K562 (cell line): Measurements from ENCODE around the gene BBX. TPM values are rescaled to one million over a fixed set of nuclear protein-coding genes. Genes with fewer than 3 reads are reported as not detected.

Experiments
- ATAC-seq: fragments of 200-7000 bp; cut with Tn5 transposase; 3 replicates; pipeline ENCODE4 v1.9.1; 2020; ENCODE audit warnings: moderate library complexity
- BruUV-seq: library from RNA; stranded (reverse); fragments of 400-500 nt; replicated peaks from 2 replicates; lab custom pipeline; 2021; lab: Mats Ljungman, UMichigan
- CTCF ChIA-PET: fragments of 300-600 bp; formaldehyde crosslinking; extraction: SDS; loops from one replicate; lab custom pipeline; 2021; ENCODE audit warnings: low intra/inter-chr PET ratio; lab: Yijun Ruan, JAX
- POLR2A ChIA-PET: fragments of 300-600, 350-650 bp; sonication (Branson Sonifier 250); formaldehyde crosslinking; extraction: SDS; loops from one replicate; lab custom pipeline; 2021; ENCODE audit warnings: antibody characterized with exemption, inconsistent platforms; lab: Yijun Ruan, JAX
- DNase-seq, 4 experiments: peaks; one replicate each; pipeline versions ENCODE4 v3.0.0 to v3.0.0-alpha.2; 2011 to 2018; ENCODE audit warnings: low spot score in 3 of 4, mixed read lengths in 3 of 4; ENCODE audit errors: extremely low read depth in 1 of 4
- FAIRE-seq: peaks from 2 replicates; lab custom pipeline; 2011; peaks lifted over from hg19 to GRCh38; lab: Jason Lieb, UNC
- H2AFZ ChIP-seq: 2 replicates; pipeline ENCODE4 v1.6.0; 2011; ENCODE audit warnings: low read depth, low read length, control low read depth, inconsistent platforms
- H3K27ac ChIP-seq: fragments of 200-600 bp; 3 replicates; pipeline ENCODE4 v1.8.0; 2011; ENCODE audit warnings: low read depth, mild to moderate bottlenecking, control low read depth, inconsistent platforms, low read length, moderate library complexity, mixed read lengths; ENCODE audit errors: extremely low read depth
- H3K27me3 ChIP-seq, 2 experiments: fragments of 300-600 bp in 1 of 2; 2 replicates in 1 of 2; 3 replicates in 1 of 2; pipeline versions ENCODE4 v1.6.0 to v1.8.0; 2011; ENCODE audit warnings: inconsistent platforms in 2 of 2, low read length in 2 of 2, mild to moderate bottlenecking in 1 of 2, mixed read lengths in 1 of 2, moderate library complexity in 1 of 2; ENCODE audit not compliant: control insufficient read depth in 2 of 2, insufficient read depth in 2 of 2
- H3K36me3 ChIP-seq: fragments of 300-600 bp; 3 replicates; pipeline ENCODE4 v1.8.0; 2011; ENCODE audit warnings: mild to moderate bottlenecking, low read length, inconsistent platforms; ENCODE audit not compliant: control insufficient read depth, insufficient read depth
- H3K4me1 ChIP-seq, 2 experiments: fragments of 200-600 bp in 1 of 2; replicated peaks in 1 of 2; 2 replicates in 1 of 2; 3 replicates in 1 of 2; pipeline versions ENCODE4 v1.5.1 to v1.8.0; 2011; ENCODE audit warnings: inconsistent platforms in 2 of 2, low read length in 2 of 2, mild to moderate bottlenecking in 1 of 2, mixed read lengths in 1 of 2, moderate library complexity in 1 of 2; ENCODE audit not compliant: control insufficient read depth in 2 of 2, insufficient read depth in 2 of 2
- H3K4me2 ChIP-seq: 2 replicates; pipeline ENCODE4 v1.6.1; 2011; ENCODE audit warnings: low read length, control low read depth, inconsistent platforms, mixed read lengths; ENCODE audit not compliant: insufficient read depth
- H3K4me3 ChIP-seq: fragments of 200-600 bp; sonication (generic), shearing (Covaris generic); 2 replicates; pipeline ENCODE4 v1.5.1; 2016; ENCODE audit warnings: control low read depth, inconsistent platforms
- H3K79me2 ChIP-seq: fragments of 200-600 bp; 3 replicates; pipeline ENCODE4 v1.8.0; 2011; ENCODE audit warnings: low read length, inconsistent platforms; ENCODE audit not compliant: control insufficient read depth, insufficient read depth
- H3K9ac ChIP-seq, 2 experiments: 2 replicates each; pipeline versions ENCODE4 v1.6.0 to v1.6.1; 2011; ENCODE audit warnings: low read depth in 2 of 2, low read length in 2 of 2, control low read depth in 1 of 2, inconsistent platforms in 1 of 2, mild to moderate bottlenecking in 1 of 2, mixed read lengths in 1 of 2; ENCODE audit not compliant: insufficient read depth in 1 of 2
- H3K9me1 ChIP-seq: one replicate; pipeline ENCODE4 v1.6.0; 2011; ENCODE audit warnings: inconsistent platforms, mild to moderate bottlenecking, low read length, moderate library complexity; ENCODE audit not compliant: control insufficient read depth, insufficient read depth
- H3K9me3 ChIP-seq: replicated peaks from 2 replicates; pipeline ENCODE4 v1.5.1; 2011; ENCODE audit warnings: low read depth, low read length, inconsistent platforms; ENCODE audit not compliant: control insufficient read depth, insufficient read depth
- H4K20me1 ChIP-seq: replicated peaks from 2 replicates; pipeline ENCODE4 v1.6.1; 2011; ENCODE audit warnings: low read length, inconsistent platforms, mixed read lengths; ENCODE audit not compliant: control insufficient read depth, insufficient read depth
- E2F1 ChIP-seq: sonication (generic); formaldehyde crosslinking; IDR thresholded peaks from 2 replicates; pipeline ENCODE4 v1.8.1; 2023; ENCODE audit warnings: mild to moderate bottlenecking, missing genetic modification reagents, moderate library complexity
- FOXJ2 ChIP-seq: fragments of 200-800 bp; sonication (Bioruptor generic); IDR thresholded peaks from 2 replicates; pipeline ENCODE4 v1.6.1; 2016; ENCODE audit warnings: missing genetic modification characterization, missing compliant biosample characterization
- JUND ChIP-seq, 2 experiments: IDR thresholded peaks; 2 replicates in 1 of 2; 3 replicates in 1 of 2; pipeline ENCODE4 v1.6.1; 2011; ENCODE audit warnings: borderline replicate concordance in 2 of 2, low read depth in 2 of 2, low read length in 2 of 2, improper control_type of control experiment in 1 of 2, missing biosample characterization in 1 of 2, missing genetic modification characterization in 1 of 2, missing genetic modification reagents in 1 of 2
- STAT5A ChIP-seq: IDR thresholded peaks from 2 replicates; pipeline ENCODE4 v1.6.1; 2012; ENCODE audit warnings: low read length, inconsistent platforms, borderline replicate concordance
- ZFPM2 ChIP-seq: fragments of 250-450 bp; sonication (Bioruptor Pico); IDR thresholded peaks from 2 replicates; pipeline ENCODE4 v1.5.1; 2022; ENCODE audit warnings: mild to moderate bottlenecking
- ZNF174 ChIP-seq: fragments of 250-450 bp; sonication (Bioruptor Pico); IDR thresholded peaks from 2 replicates; pipeline ENCODE4 v1.4.0; 2020; ENCODE audit warnings: mild to moderate bottlenecking
- ZNF655 ChIP-seq: fragments of 250-450 bp; sonication (Bioruptor Pico); IDR thresholded peaks from 2 replicates; pipeline ENCODE4 v1.5.0; 2021
- WGBS: fragments of 100-300 bp; shearing (Covaris generic); methylation state at CpG from one replicate; pipeline ENCODE4 v1.1.6; 2016; ENCODE audit warnings: low coverage, mixed read lengths; ENCODE audit not compliant: insufficient coverage; ENCODE audit errors: missing lambda C conversion rate; 5-methylcytosine and 5-hydroxymethylcytosine counted together
- in situ Hi-C: fragments of 300-500 bp; cut with MboI; formaldehyde crosslinking; loops from 4 replicates; pipeline ENCODE4 v1.15.0; 2018; ENCODE audit warnings: inconsistent platforms, mixed read lengths
- intact Hi-C: fragments of 100-400 bp; cut with micrococcal nuclease; formaldehyde crosslinking; loops from 2 replicates; pipeline ENCODE4 v1.14.2; 2022
- polyA plus RNA-seq, 8 experiments: library from polyadenylated mRNA; depleted of rRNA in 4 of 8; stranded (reverse) in 5 of 8; unstranded in 3 of 8; fragments of >200 nt; fragmentation: Nextera tagmentation in 2 of 8; fragmentation: Illumina TruSeq in 1 of 8; extraction: Ambion mirVana in 2 of 8; extraction: Trizol in 1 of 8; gene quantifications; 2 replicates each; pipeline versions ENCODE4 v1.2.1 to v1.2.3, GENCODE V29; 2011 to 2014; ENCODE audit warnings: inconsistent platforms in 1 of 8, missing spikeins in 1 of 8
- total RNA-seq, 7 experiments: library from RNA; depleted of rRNA in 6 of 7; stranded (reverse); fragments of >200 nt in 6 of 7; fragmentation: Illumina TruSeq in 2 of 7; extraction: Trizol in 2 of 7; gene quantifications; 2 replicates each; pipeline versions ENCODE4 v1.2.1 to v1.2.3, GENCODE V29; 2011 to 2021; ENCODE audit warnings: low replicate concordance in 1 of 7
- TF ChIP-seq, protein P1 (sequence below), 2 experiments: fragments of 450-650 bp in 1 of 2; sonication (generic) in 1 of 2; formaldehyde crosslinking in 1 of 2; IDR thresholded peaks in 1 of 2; conservative IDR thresholded peaks in 1 of 2; 2 replicates each; pipeline versions ENCODE4 v1.6.1 to v1.8.1; 2016 to 2023; ENCODE audit warnings: mild to moderate bottlenecking in 2 of 2, moderate library complexity in 2 of 2, inconsistent platforms in 1 of 2, missing genetic modification reagents in 1 of 2
- TF ChIP-seq, protein P2 (sequence below): sonication (generic); formaldehyde crosslinking; IDR thresholded peaks from 2 replicates; pipeline ENCODE4 v1.4.0; 2020; ENCODE audit warnings: mild to moderate bottlenecking, missing genetic modification reagents

Gene BBX
- total and polyA plus RNA-seq, 9 of the 15 experiments (the other 6 are each of a cell fraction or from before 2014, with no cell fraction given) = 4.9 to 19.5 (median 11.8) TPM

DNA sequence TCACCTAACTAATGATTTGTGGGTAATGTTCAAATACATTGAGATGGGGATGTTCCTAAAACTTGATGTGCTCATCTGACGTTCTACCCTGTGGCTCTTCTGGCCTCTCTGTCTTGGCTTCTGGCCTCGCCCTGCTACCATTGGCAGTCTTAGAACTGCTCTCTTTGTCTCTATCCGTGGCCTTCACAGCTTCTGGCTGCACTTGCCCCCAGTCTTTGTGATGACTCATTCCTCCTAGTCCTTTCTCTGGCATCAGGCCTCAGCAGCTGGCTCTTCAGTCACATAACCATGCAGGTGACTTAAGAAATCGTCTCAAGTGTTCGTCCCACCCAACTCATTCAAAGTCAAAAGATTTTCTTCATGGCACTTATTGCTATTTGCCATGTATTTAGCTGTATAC is 188.1 kb downstream of the BBX start:
- 13% methylated on average over 3 of the region's 5 CpGs for WGBS
- ATAC-seq (no peak), DNase-seq (peak in 3 of 4 experiments; percentile 4 to 11 (median 9)), FAIRE-seq (no peak)
- no peak overlapping the region for H2AFZ ChIP-seq
- no peaks in the 10 kb centered on the region for H3K9me1 ChIP-seq
- H3K27me3 ChIP-seq = no peaks in the 10 kb centered on the region
- in situ Hi-C loops = no loop called here
- CTCF ChIA-PET = no interaction called here
- no peaks in the 10 kb centered on the region for H4K20me1 ChIP-seq
- H3K9ac ChIP-seq = no peak overlapping the region
- no peaks in the 10 kb centered on the region for H3K4me1 ChIP-seq
- no TSS peak for BruUV-seq
- no peaks in the 10 kb centered on the region for H3K79me2 ChIP-seq
- no peak for TF ChIP-seq ZFPM2 (CRISPR knock-in tag)
- TF ChIP-seq, protein P1, sequence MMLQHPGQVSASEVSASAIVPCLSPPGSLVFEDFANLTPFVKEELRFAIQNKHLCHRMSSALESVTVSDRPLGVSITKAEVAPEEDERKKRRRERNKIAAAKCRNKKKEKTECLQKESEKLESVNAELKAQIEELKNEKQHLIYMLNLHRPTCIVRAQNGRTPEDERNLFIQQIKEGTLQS (IDR thresholded peaks at IDR 0.05) = peak; percentile 54
- TF ChIP-seq, protein P1 (CRISPR knock-in tag; conservative IDR thresholded peaks at IDR 0.05) = no peak
- TF ChIP-seq JUND (IDR thresholded peaks at IDR 0.05; ENCODE audit: borderline replicate concordance, low read depth, low read length) = peak; percentile 31; the same call in 1 of the 2 replicates
- TF ChIP-seq JUND (tag; IDR thresholded peaks at IDR 0.05; ENCODE audit: borderline replicate concordance, low read depth, low read length) = peak; percentile 35; the same call in 1 of the 3 replicates
- H3K9me3 ChIP-seq = no peaks in the 10 kb centered on the region
- intact Hi-C loops = no loop called here
- no peak overlapping the region for H3K4me3 ChIP-seq
- POLR2A ChIA-PET = no interaction called here
- H3K27ac ChIP-seq = no peak overlapping the region
- H3K4me2 ChIP-seq = no peak overlapping the region
- no peaks in the 10 kb centered on the region for H3K36me3 ChIP-seq

- in situ Hi-C loops = no loop called here
- no peak for ATAC-seq
- FAIRE-seq = no peak
- TF ChIP-seq ZNF655 (CRISPR knock-in tag) (no peak), FOXJ2 (no peak), STAT5A (no peak), E2F1 (CRISPR knock-in tag) (no peak), ZNF174 (no peak)
- TF ChIP-seq, protein P2, sequence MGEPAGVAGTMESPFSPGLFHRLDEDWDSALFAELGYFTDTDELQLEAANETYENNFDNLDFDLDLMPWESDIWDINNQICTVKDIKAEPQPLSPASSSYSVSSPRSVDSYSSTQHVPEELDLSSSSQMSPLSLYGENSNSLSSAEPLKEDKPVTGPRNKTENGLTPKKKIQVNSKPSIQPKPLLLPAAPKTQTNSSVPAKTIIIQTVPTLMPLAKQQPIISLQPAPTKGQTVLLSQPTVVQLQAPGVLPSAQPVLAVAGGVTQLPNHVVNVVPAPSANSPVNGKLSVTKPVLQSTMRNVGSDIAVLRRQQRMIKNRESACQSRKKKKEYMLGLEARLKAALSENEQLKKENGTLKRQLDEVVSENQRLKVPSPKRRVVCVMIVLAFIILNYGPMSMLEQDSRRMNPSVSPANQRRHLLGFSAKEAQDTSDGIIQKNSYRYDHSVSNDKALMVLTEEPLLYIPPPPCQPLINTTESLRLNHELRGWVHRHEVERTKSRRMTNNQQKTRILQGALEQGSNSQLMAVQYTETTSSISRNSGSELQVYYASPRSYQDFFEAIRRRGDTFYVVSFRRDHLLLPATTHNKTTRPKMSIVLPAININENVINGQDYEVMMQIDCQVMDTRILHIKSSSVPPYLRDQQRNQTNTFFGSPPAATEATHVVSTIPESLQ = no peak
Observed at GRCh38 chr3:107716734-107717133, 194.0 kb downstream of the BBX start.

More at GRCh38 chr3:107716734-107717133, 194.0 kb downstream of the BBX start:
- Histone ChIP-seq H3K79me2 (no peaks in the 10 kb centered on the region), H2AFZ (no peak overlapping the region), H3K4me1 (no peaks in the 10 kb centered on the region), H4K20me1 (no peaks in the 10 kb centered on the region), H3K4me3 (no peak overlapping the region), H3K9ac (no peak overlapping the region), H3K27ac (no peak overlapping the region), H3K9me1 (no peaks in the 10 kb centered on the region), H3K4me2 (no peak overlapping the region), H3K27me3 (no peaks in the 10 kb centered on the region), H3K9me3 (no peaks in the 10 kb centered on the region), H3K36me3 (no peaks in the 10 kb centered on the region)
- ChIA-PET CTCF (no interaction called here), POLR2A (no interaction called here)
- intact Hi-C loops = no loop called here
- no TSS peak for BruUV-seq
- DNase-seq = no peak
- WGBS = 79% methylated on average over 3 of the region's 3 CpGs
